H9 (cell line): Measurements from ENCODE around the gene HORMAD2. TPM values are rescaled to one million over a fixed set of nuclear protein-coding genes. Genes with fewer than 3 reads are reported as not detected.

Experiments
- DNase-seq: peaks from one replicate; pipeline ENCODE4 v3.0.0-alpha.2; 2017
- H2AFZ ChIP-seq: one replicate; pipeline ENCODE4 v1.6.1; 2013; ENCODE audit warnings: mild to moderate bottlenecking, low read length, control low read depth, moderate library complexity
- H2AK5ac ChIP-seq: 2 replicates; pipeline ENCODE4 v1.6.1; 2013; ENCODE audit warnings: low read length, control low read depth, mixed read lengths; ENCODE audit not compliant: insufficient read length
- H2BK120ac ChIP-seq: one replicate; pipeline ENCODE4 v1.6.1; 2013; ENCODE audit warnings: low read depth, mild to moderate bottlenecking, low read length, control low read depth, inconsistent platforms; ENCODE audit not compliant: poor library complexity, severe bottlenecking
- H2BK12ac ChIP-seq: 2 replicates; pipeline ENCODE4 v1.6.1; 2013; ENCODE audit warnings: low read length, control low read depth, mixed read lengths, low read depth; ENCODE audit not compliant: insufficient read length
- H2BK15ac ChIP-seq: 2 replicates; pipeline ENCODE4 v1.6.1; 2013; ENCODE audit warnings: low read depth, low read length, control low read depth
- H2BK20ac ChIP-seq: one replicate; pipeline ENCODE4 v1.6.1; 2013; ENCODE audit warnings: low read depth, mild to moderate bottlenecking, low read length, control low read depth, inconsistent platforms; ENCODE audit not compliant: poor library complexity, severe bottlenecking
- H2BK5ac ChIP-seq: 2 replicates; pipeline ENCODE4 v1.6.1; 2013; ENCODE audit warnings: low read length, control low read depth, mixed read lengths; ENCODE audit not compliant: insufficient read length
- H3K14ac ChIP-seq: 2 replicates; pipeline ENCODE4 v1.6.1; 2013; ENCODE audit warnings: low read length, control low read depth; ENCODE audit not compliant: insufficient read depth
- H3K18ac ChIP-seq: 2 replicates; pipeline ENCODE4 v1.6.1; 2013; ENCODE audit warnings: low read depth, mild to moderate bottlenecking, mixed read lengths, low read length, control low read depth; ENCODE audit not compliant: insufficient read length
- H3K23ac ChIP-seq: 2 replicates; pipeline ENCODE4 v1.6.1; 2013; ENCODE audit warnings: low read length, control low read depth, mixed read lengths, low read depth; ENCODE audit not compliant: insufficient read length
- H3K23me2 ChIP-seq: 2 replicates; pipeline ENCODE4 v1.6.1; 2013; ENCODE audit warnings: low read depth, mild to moderate bottlenecking, mixed read lengths, low read length, control low read depth; ENCODE audit not compliant: insufficient read length, poor library complexity, severe bottlenecking
- H3K27ac ChIP-seq: 2 replicates; pipeline ENCODE4 v1.5.1; 2013; ENCODE audit warnings: low read length, control low read depth, mixed read lengths, low read depth; ENCODE audit not compliant: insufficient read length
- H3K27me3 ChIP-seq: 2 replicates; pipeline ENCODE4 v1.6.1; 2013; ENCODE audit warnings: low read length, control low read depth, inconsistent platforms; ENCODE audit not compliant: insufficient read depth
- H3K4ac ChIP-seq: 2 replicates; pipeline ENCODE4 v1.6.1; 2013; ENCODE audit warnings: low read depth, mild to moderate bottlenecking, control low read depth, inconsistent platforms, low read length, moderate library complexity
- H3K4me1 ChIP-seq: 2 replicates; pipeline ENCODE4 v1.6.1; 2013; ENCODE audit warnings: low read length, control low read depth, inconsistent platforms; ENCODE audit not compliant: insufficient read depth
- H3K4me2 ChIP-seq: 2 replicates; pipeline ENCODE4 v1.6.1; 2013; ENCODE audit warnings: low read length, control low read depth, mixed read lengths; ENCODE audit not compliant: insufficient read length, insufficient read depth
- H3K56ac ChIP-seq: 2 replicates; pipeline ENCODE4 v1.6.1; 2013; ENCODE audit warnings: low read depth, mild to moderate bottlenecking, mixed read lengths, low read length, control low read depth; ENCODE audit not compliant: insufficient read length
- H3K79me1 ChIP-seq: 2 replicates; pipeline ENCODE4 v1.6.1; 2013; ENCODE audit warnings: low read depth, mild to moderate bottlenecking, moderate library complexity, low read length, control low read depth, inconsistent platforms; ENCODE audit not compliant: insufficient read depth, poor library complexity, severe bottlenecking
- H3K79me2 ChIP-seq: 2 replicates; pipeline ENCODE4 v1.6.1; 2013; ENCODE audit warnings: low read length, control low read depth, inconsistent platforms; ENCODE audit not compliant: insufficient read depth
- H3K9ac ChIP-seq: 2 replicates; pipeline ENCODE4 v1.6.1; 2013; ENCODE audit warnings: low read length, control low read depth, mixed read lengths; ENCODE audit not compliant: insufficient read length; ENCODE audit errors: extremely low read depth
- H3K9me3 ChIP-seq: one replicate; pipeline ENCODE4 v1.6.1; 2013; ENCODE audit warnings: low read depth, low read length, inconsistent platforms; ENCODE audit not compliant: control insufficient read depth
- H3T11ph ChIP-seq: one replicate; pipeline ENCODE4 v1.6.1; 2013; ENCODE audit warnings: mild to moderate bottlenecking, low read length, control low read depth, inconsistent platforms
- H4K20me1 ChIP-seq: one replicate; pipeline ENCODE4 v1.6.1; 2013; ENCODE audit not compliant: control insufficient read depth, insufficient read length, insufficient read depth
- H4K5ac ChIP-seq: 2 replicates; pipeline ENCODE4 v1.6.1; 2013; ENCODE audit warnings: low read depth, mild to moderate bottlenecking, mixed read lengths, low read length, control low read depth; ENCODE audit not compliant: insufficient read length
- H4K8ac ChIP-seq: replicated peaks from 2 replicates; pipeline ENCODE4 v1.6.1; 2013; ENCODE audit warnings: low read length, control low read depth, mixed read lengths, low read depth; ENCODE audit not compliant: insufficient read length
- H4K91ac ChIP-seq: 2 replicates; pipeline ENCODE4 v1.6.1; 2013; ENCODE audit warnings: low read depth, mild to moderate bottlenecking, moderate library complexity, mixed read lengths, low read length, control low read depth; ENCODE audit not compliant: insufficient read length
- H3K27ac Mint-ChIP-seq, 3 experiments: 2 replicates in 2 of 3; 3 replicates in 1 of 3; pipeline ENCODE4 v1.8.0; 2020 to 2021; ENCODE audit warnings: mixed read lengths in 3 of 3, mild to moderate bottlenecking in 1 of 3, moderate library complexity in 1 of 3
- H3K27me3 Mint-ChIP-seq: 2 replicates; pipeline ENCODE4 v1.8.0; 2021; ENCODE audit warnings: low read depth, mild to moderate bottlenecking, moderate library complexity, mixed read lengths
- H3K36me3 Mint-ChIP-seq, 3 experiments: 2 replicates in 2 of 3; 3 replicates in 1 of 3; pipeline ENCODE4 v1.8.0; 2020 to 2021; ENCODE audit warnings: low read depth in 3 of 3, mixed read lengths in 3 of 3; ENCODE audit not compliant: insufficient read depth in 1 of 3
- H3K4me1 Mint-ChIP-seq, 2 experiments: 2 replicates each; pipeline ENCODE4 v1.8.0; 2020; ENCODE audit warnings: mixed read lengths in 2 of 2
- H3K4me3 Mint-ChIP-seq, 2 experiments: 2 replicates in 1 of 2; 3 replicates in 1 of 2; pipeline ENCODE4 v1.8.0; 2020 to 2021; ENCODE audit warnings: mild to moderate bottlenecking in 2 of 2, mixed read lengths in 2 of 2, moderate library complexity in 1 of 2
- H3K9me3 Mint-ChIP-seq, 2 experiments: 2 replicates in 1 of 2; 3 replicates in 1 of 2; pipeline ENCODE4 v1.8.0; 2020; ENCODE audit warnings: mild to moderate bottlenecking in 2 of 2, mixed read lengths in 2 of 2, moderate library complexity in 1 of 2
- WGBS: extraction: QIAGEN DNeasy Blood & Tissue Kit; methylation state at CpG from one replicate; pipeline ENCODE4 v1.1.7; 2013; ENCODE audit warnings: missing lambda C conversion rate, low lambda C conversion rate, mixed read lengths; ENCODE audit not compliant: insufficient read length; ENCODE audit errors: extremely low coverage; 5-methylcytosine and 5-hydroxymethylcytosine counted together
- total RNA-seq: library from RNA; stranded (reverse); gene quantifications from 2 replicates; pipeline ENCODE4 v1.2.1, GENCODE V29; 2021
- TF ChIP-seq, protein P1 (sequence below): fragments of 200-600 bp; sonication (generic); conservative IDR thresholded peaks from 3 replicates; pipeline ENCODE4 v1.8.0; 2021; ENCODE audit warnings: antibody characterized with exemption, mild to moderate bottlenecking

Gene HORMAD2
- total RNA-seq, 1 experiment from 2014 or later = not detected

DNA sequence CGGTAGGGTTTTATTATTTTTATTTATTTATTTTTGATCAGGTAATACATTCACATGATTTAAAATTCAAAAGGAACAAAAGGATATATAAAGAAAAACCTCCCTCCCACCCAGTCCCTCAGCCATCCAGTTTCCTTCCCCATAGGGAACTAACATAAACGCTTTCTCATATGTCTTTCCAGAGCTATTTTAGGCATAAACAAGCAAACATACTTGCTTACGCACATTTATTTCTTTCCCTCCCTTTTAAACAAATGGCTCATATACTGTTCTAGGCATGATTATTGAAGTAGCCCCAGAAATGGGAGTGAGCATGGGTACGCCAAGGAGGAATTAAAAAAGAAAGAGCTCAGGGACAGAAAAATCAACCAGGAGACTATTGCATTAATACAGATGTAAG, 102.6 kb downstream of the HORMAD2 start:
- no peak overlapping the region for H4K8ac ChIP-seq
- H3K4me2 ChIP-seq = no peak overlapping the region
- H3K4me1 ChIP-seq = peaks cover 2% of the 10 kb centered on the region; the same call in 1 of the 2 replicates
- no peak overlapping the region for H3K18ac ChIP-seq
- no CpG with 5 or more reads among the region's 4 CpGs for WGBS
- H3K27me3 Mint-ChIP-seq = peaks cover 5% of the 10 kb centered on the region
- H3K4me1 Mint-ChIP-seq = peaks cover 16 to 24% of the 10 kb centered on the region in 2 experiments
- no peaks in the 10 kb centered on the region for H3K36me3 Mint-ChIP-seq
- H4K20me1 ChIP-seq = no peaks in the 10 kb centered on the region
- H3K9me3 Mint-ChIP-seq = no peaks in the 10 kb centered on the region
- H2BK12ac ChIP-seq = no peak overlapping the region
- H2BK20ac ChIP-seq = no peak overlapping the region
- H3K56ac ChIP-seq = no peak overlapping the region
- H3K23ac ChIP-seq = no peak overlapping the region
- no peaks in the 10 kb centered on the region for H3K23me2 ChIP-seq
- H3K27me3 ChIP-seq = no peaks in the 10 kb centered on the region
- no peak overlapping the region for H2AFZ ChIP-seq
- no peak overlapping the region for H4K5ac ChIP-seq
- H3K79me1 ChIP-seq = no peaks in the 10 kb centered on the region
- no peak overlapping the region for H2BK15ac ChIP-seq
- no peak overlapping the region for H3K14ac ChIP-seq
- H3K4me3 Mint-ChIP-seq = no peak overlapping the region
- TF ChIP-seq, protein P1, sequence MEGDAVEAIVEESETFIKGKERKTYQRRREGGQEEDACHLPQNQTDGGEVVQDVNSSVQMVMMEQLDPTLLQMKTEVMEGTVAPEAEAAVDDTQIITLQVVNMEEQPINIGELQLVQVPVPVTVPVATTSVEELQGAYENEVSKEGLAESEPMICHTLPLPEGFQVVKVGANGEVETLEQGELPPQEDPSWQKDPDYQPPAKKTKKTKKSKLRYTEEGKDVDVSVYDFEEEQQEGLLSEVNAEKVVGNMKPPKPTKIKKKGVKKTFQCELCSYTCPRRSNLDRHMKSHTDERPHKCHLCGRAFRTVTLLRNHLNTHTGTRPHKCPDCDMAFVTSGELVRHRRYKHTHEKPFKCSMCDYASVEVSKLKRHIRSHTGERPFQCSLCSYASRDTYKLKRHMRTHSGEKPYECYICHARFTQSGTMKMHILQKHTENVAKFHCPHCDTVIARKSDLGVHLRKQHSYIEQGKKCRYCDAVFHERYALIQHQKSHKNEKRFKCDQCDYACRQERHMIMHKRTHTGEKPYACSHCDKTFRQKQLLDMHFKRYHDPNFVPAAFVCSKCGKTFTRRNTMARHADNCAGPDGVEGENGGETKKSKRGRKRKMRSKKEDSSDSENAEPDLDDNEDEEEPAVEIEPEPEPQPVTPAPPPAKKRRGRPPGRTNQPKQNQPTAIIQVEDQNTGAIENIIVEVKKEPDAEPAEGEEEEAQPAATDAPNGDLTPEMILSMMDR = no peak
- no peaks in the 10 kb centered on the region for H3K9me3 ChIP-seq
- H2AK5ac ChIP-seq = no peak overlapping the region
- H2BK5ac ChIP-seq = no peak overlapping the region
- no peak overlapping the region for H3K9ac ChIP-seq
- no peaks in the 10 kb centered on the region for H3K79me2 ChIP-seq
- no peak overlapping the region for H3K27ac ChIP-seq
- H2BK120ac ChIP-seq = no peak overlapping the region
- no peak overlapping the region for H3K4ac ChIP-seq
- no peak overlapping the region for H4K91ac ChIP-seq
- DNase-seq = no peak
- H3T11ph ChIP-seq = no peak overlapping the region
- H3K27ac Mint-ChIP-seq = no peak overlapping the region
